Endothelial cell of umbilical vein (primary cell): Measurements from ENCODE around the gene COL13A1. TPM values are rescaled to one million over a fixed set of nuclear protein-coding genes. Genes with fewer than 3 reads are reported as not detected.

Experiments used
- BruUV-seq: library from RNA; stranded (reverse); fragments of 400-500 nt; replicated peaks from 2 replicates; lab custom pipeline; 2021; lab: Mats Ljungman, UMichigan
- CTCF ChIA-PET: fragments of 300-600, 350-600 bp; sonication (Branson Sonifier 250); formaldehyde crosslinking; loops from one replicate; lab custom pipeline; 2021; ENCODE audit warnings: antibody characterized with exemption, inconsistent platforms; lab: Charles Lee
- POLR2A ChIA-PET: fragments of 300-600, 350-600 bp; sonication (Branson Sonifier 250); formaldehyde crosslinking; loops from one replicate; lab custom pipeline; 2021; ENCODE audit warnings: antibody characterized with exemption, inconsistent platforms; lab: Charles Lee
- DNase-seq: peaks from one replicate; pipeline ENCODE4 v3.0.0-alpha.2; 2011; ENCODE audit warnings: low read depth, low spot score
- FAIRE-seq: peaks from 2 replicates; lab custom pipeline; 2011; peaks lifted over from hg19 to GRCh38; lab: Jason Lieb, UNC
- H2AFZ ChIP-seq: 2 replicates; pipeline ENCODE4 v1.6.0; 2012; ENCODE audit warnings: low read depth, low read length, control low read depth, inconsistent platforms
- H3K27ac ChIP-seq: 2 replicates; pipeline ENCODE4 v1.5.1; 2011; ENCODE audit warnings: low read depth, mild to moderate bottlenecking, control low read depth, low read length, moderate library complexity; ENCODE audit not compliant: insufficient read depth
- H3K27me3 ChIP-seq, 2 experiments: 2 replicates each; pipeline versions ENCODE4 v1.6.0 to v1.6.1; 2011; ENCODE audit warnings: low read length in 2 of 2, mixed read lengths in 1 of 2; ENCODE audit not compliant: control insufficient read depth in 2 of 2, insufficient read depth in 2 of 2
- H3K36me3 ChIP-seq, 2 experiments: 2 replicates in 1 of 2; 3 replicates in 1 of 2; pipeline ENCODE4 v1.5.1; 2011; ENCODE audit warnings: low read length in 2 of 2, mild to moderate bottlenecking in 1 of 2, moderate library complexity in 1 of 2; ENCODE audit not compliant: control insufficient read depth in 2 of 2, insufficient read depth in 2 of 2; ENCODE audit errors: extremely low read depth in 1 of 2
- H3K4me1 ChIP-seq: 3 replicates; pipeline ENCODE4 v1.5.1; 2011; ENCODE audit warnings: mild to moderate bottlenecking, low read length; ENCODE audit not compliant: control insufficient read depth, insufficient read depth; ENCODE audit errors: extremely low read depth
- H3K4me2 ChIP-seq: 2 replicates; pipeline ENCODE4 v1.6.1; 2011; ENCODE audit warnings: low read length, control low read depth, mixed read lengths; ENCODE audit not compliant: insufficient read depth
- H3K4me3 ChIP-seq, 3 experiments: fragments of 200-600 bp in 1 of 3; sonication (generic), shearing (Covaris generic) in 1 of 3; replicated peaks in 1 of 3; 2 replicates each; pipeline ENCODE4 v1.5.1; 2011 to 2016; ENCODE audit warnings: control low read depth in 3 of 3, low read length in 3 of 3, mild to moderate bottlenecking in 2 of 3, inconsistent platforms in 1 of 3, low read depth in 1 of 3, moderate library complexity in 1 of 3; ENCODE audit not compliant: insufficient read depth in 1 of 3
- H3K79me2 ChIP-seq: 2 replicates; pipeline ENCODE4 v1.6.0; 2012; ENCODE audit warnings: low read length, inconsistent platforms; ENCODE audit not compliant: control insufficient read depth, insufficient read depth
- H3K9ac ChIP-seq: replicated peaks from 2 replicates; pipeline ENCODE3; 2011; ENCODE audit warnings: low read length, control low read depth; ENCODE audit not compliant: insufficient read depth; ENCODE audit errors: extremely low read depth
- H3K9me1 ChIP-seq: replicated peaks from 3 replicates; pipeline ENCODE4 v1.6.0; 2011; ENCODE audit warnings: mild to moderate bottlenecking, low read length; ENCODE audit not compliant: control insufficient read depth, insufficient read depth; ENCODE audit errors: extremely low read depth
- H3K9me3 ChIP-seq: replicated peaks from 2 replicates; pipeline ENCODE4 v1.5.1; 2012; ENCODE audit warnings: low read length, inconsistent platforms; ENCODE audit not compliant: control insufficient read depth, insufficient read depth
- H4K20me1 ChIP-seq: replicated peaks from 2 replicates; pipeline ENCODE3; 2011; ENCODE audit warnings: mild to moderate bottlenecking, low read length; ENCODE audit not compliant: control insufficient read depth, insufficient read depth; ENCODE audit errors: extremely low read depth
- EZH2 ChIP-seq: IDR thresholded peaks from 2 replicates; pipeline ENCODE4 v1.6.1; 2012; ENCODE audit warnings: borderline replicate concordance, low read depth, mild to moderate bottlenecking, moderate library complexity, low read length, inconsistent platforms; ENCODE audit not compliant: severe bottlenecking
- FOS ChIP-seq: IDR thresholded peaks from 2 replicates; pipeline ENCODE4 v1.6.1; 2011; ENCODE audit warnings: mild to moderate bottlenecking, low read length, moderate library complexity, borderline replicate concordance; ENCODE audit not compliant: insufficient read depth
- GATA2 ChIP-seq: IDR thresholded peaks from 2 replicates; pipeline ENCODE4 v1.7.0; 2011; ENCODE audit warnings: low read depth, mild to moderate bottlenecking, moderate library complexity, mixed read lengths, low read length; ENCODE audit not compliant: insufficient read length, insufficient read depth
- JUN ChIP-seq: IDR thresholded peaks from 2 replicates; pipeline ENCODE4 v1.6.1; 2011; ENCODE audit warnings: borderline replicate concordance, low read depth; ENCODE audit not compliant: insufficient read length, insufficient read depth
- MYC ChIP-seq: IDR thresholded peaks from one replicate; pipeline ENCODE4 v1.6.1; 2011; ENCODE audit warnings: mild to moderate bottlenecking, low read depth, low read length
- POLR2A ChIP-seq: IDR thresholded peaks from 2 replicates; pipeline ENCODE4 v1.6.1; 2012; ENCODE audit warnings: low read depth, mild to moderate bottlenecking, control low read depth, low read length
- POLR2AphosphoS5 ChIP-seq: IDR thresholded peaks from 2 replicates; pipeline ENCODE4 v1.6.1; 2012; ENCODE audit warnings: low read depth, mild to moderate bottlenecking, control low read depth, low read length, moderate library complexity; ENCODE audit not compliant: insufficient read depth
- dilution Hi-C: fragments of 300-500 bp; cut with MboI; formaldehyde crosslinking; loops from one replicate; pipeline ENCODE4 v1.15.0; 2019; ENCODE audit warnings: low sequenced_read_pairs; ENCODE audit not compliant: extremely low pct_ligation_motif_present
- intact Hi-C: fragments of 100-400 bp; cut with micrococcal nuclease; formaldehyde crosslinking; loops from one replicate; pipeline ENCODE4 v1.10.0; 2022
- polyA plus RNA-seq, 4 experiments: library from polyadenylated mRNA; depleted of rRNA in 3 of 4; stranded (reverse) in 3 of 4; unstranded in 1 of 4; fragments of >200 nt; gene quantifications; 2 replicates each; pipeline versions ENCODE4 v1.2.1 to v1.2.3, GENCODE V29; 2011 to 2012; ENCODE audit warnings: missing spikeins in 1 of 4
- total RNA-seq: library from RNA; stranded (reverse); gene quantifications from 2 replicates; pipeline ENCODE4 v1.2.3, GENCODE V29; 2021
- TF ChIP-seq, protein P1 (sequence below), 2 donors: IDR thresholded peaks; 1 replicate in 1 of 2; 2 replicates in 1 of 2; pipeline ENCODE4 v1.5.1; 2011; ENCODE audit warnings: low read length in 2 of 2, mild to moderate bottlenecking in 2 of 2, moderate library complexity in 2 of 2, control low read depth in 1 of 2, inconsistent platforms in 1 of 2, low read depth in 1 of 2; ENCODE audit not compliant: insufficient read depth in 1 of 2; ENCODE audit errors: extremely low read depth in 1 of 2
- TF ChIP-seq, protein P2 (sequence below): IDR thresholded peaks from 2 replicates; pipeline ENCODE4 v1.6.1; 2011; ENCODE audit not compliant: insufficient read depth, insufficient read length

COL13A1 gene
- total and polyA plus RNA-seq, 2 donors (not counting 3 experiments of a cell fraction or from before 2014, with no cell fraction given): 21.4 to 47.5 TPM

DNA sequence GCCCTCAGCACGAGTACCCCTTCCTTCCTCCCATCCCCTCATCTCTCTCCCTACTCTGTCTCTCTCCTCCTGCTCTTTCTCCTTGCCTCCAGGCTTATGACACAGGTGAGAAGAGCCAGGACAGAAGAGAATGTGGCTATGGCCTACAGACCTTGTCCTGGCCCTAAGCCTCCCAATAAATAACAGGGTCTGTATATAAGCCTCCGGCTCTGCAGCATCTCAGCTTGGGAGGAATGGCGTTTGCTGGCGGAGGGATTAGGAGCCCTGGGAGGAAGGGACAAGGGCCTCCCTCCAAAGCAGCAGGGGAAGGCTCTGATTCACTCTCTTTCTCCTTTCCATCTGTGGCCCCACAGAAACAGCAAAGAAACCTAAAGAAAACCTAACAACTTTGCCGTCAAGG lies 45.8 kb downstream of the COL13A1 start:
- peak overlapping the region; percentile 32 for H3K9ac ChIP-seq
- H3K27ac ChIP-seq: peak overlapping the region; percentile 63
- H3K9me3 ChIP-seq: no peaks in the 10 kb centered on the region
- H2AFZ ChIP-seq: no peak overlapping the region
- H3K4me3 ChIP-seq: no peak overlapping the region
- H3K36me3 ChIP-seq: no peaks in the 10 kb centered on the region
- FAIRE-seq (peak; percentile 55), DNase-seq (no peak)
- peaks cover 43% of the 10 kb centered on the region for H3K4me1 ChIP-seq
- no TSS peak for BruUV-seq
- H3K4me2 ChIP-seq: peak overlapping the region; percentile 33
- dilution Hi-C loops (no loop called here), intact Hi-C loops (loop anchor here (5.0 kb wide), 1 partner anchor 45 kb away; the partner anchor contains the start of gene COL13A1)
- ChIA-PET POLR2A (interaction anchor here (1.2 kb wide), 1 partner anchor 18 kb away, joined by 3 read pairs; no protein-coding TSS in a partner anchor), CTCF (interaction anchor here (0.9 to 1.6 kb wide), 6 partner anchors 7 to 67 kb away, joined by 3 to 9 read pairs (median 3); no protein-coding TSS in a partner anchor)
- TF ChIP-seq EZH2: no peak
- TF ChIP-seq POLR2AphosphoS5: no peak
- TF ChIP-seq, protein P1, sequence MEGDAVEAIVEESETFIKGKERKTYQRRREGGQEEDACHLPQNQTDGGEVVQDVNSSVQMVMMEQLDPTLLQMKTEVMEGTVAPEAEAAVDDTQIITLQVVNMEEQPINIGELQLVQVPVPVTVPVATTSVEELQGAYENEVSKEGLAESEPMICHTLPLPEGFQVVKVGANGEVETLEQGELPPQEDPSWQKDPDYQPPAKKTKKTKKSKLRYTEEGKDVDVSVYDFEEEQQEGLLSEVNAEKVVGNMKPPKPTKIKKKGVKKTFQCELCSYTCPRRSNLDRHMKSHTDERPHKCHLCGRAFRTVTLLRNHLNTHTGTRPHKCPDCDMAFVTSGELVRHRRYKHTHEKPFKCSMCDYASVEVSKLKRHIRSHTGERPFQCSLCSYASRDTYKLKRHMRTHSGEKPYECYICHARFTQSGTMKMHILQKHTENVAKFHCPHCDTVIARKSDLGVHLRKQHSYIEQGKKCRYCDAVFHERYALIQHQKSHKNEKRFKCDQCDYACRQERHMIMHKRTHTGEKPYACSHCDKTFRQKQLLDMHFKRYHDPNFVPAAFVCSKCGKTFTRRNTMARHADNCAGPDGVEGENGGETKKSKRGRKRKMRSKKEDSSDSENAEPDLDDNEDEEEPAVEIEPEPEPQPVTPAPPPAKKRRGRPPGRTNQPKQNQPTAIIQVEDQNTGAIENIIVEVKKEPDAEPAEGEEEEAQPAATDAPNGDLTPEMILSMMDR (IDR thresholded peaks at IDR 0.05; ENCODE audit: extremely low read depth in 1 of 2, insufficient read depth in 1 of 2, low read depth in 1 of 2, low read length in 2 of 2): no peak
- no peak for TF ChIP-seq MYC
- TF ChIP-seq FOS: no peak
- TF ChIP-seq POLR2A: no peak
- no peak for TF ChIP-seq GATA2
- no peak for TF ChIP-seq JUN
- TF ChIP-seq, protein P2, sequence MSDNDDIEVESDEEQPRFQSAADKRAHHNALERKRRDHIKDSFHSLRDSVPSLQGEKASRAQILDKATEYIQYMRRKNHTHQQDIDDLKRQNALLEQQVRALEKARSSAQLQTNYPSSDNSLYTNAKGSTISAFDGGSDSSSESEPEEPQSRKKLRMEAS: no peak
- no peaks in the 10 kb centered on the region for H3K9me1 ChIP-seq
- peaks cover 43% of the 10 kb centered on the region for H3K79me2 ChIP-seq
- no peaks in the 10 kb centered on the region for H4K20me1 ChIP-seq
- no peaks in the 10 kb centered on the region for H3K27me3 ChIP-seq
